Activated CD8-positive, alpha-beta T cell treated with anti-CD3 and anti-CD28 coated beads for 36 hours (primary cell): ENCODE results near the gene SLC38A2. TPM values are rescaled to one million over a fixed set of nuclear protein-coding genes. Genes with fewer than 3 reads are reported as not detected.

ENCODE experiments used
- ATAC-seq: fragments of 200-7000 bp; cut with Tn5 transposase; one replicate; pipeline ENCODE4 v1.10.0; 2021; ENCODE audit warnings: mild to moderate bottlenecking, moderate library complexity
- CTCF ChIA-PET: fragments of 350-600 bp; sonication (Branson Sonifier 250); formaldehyde crosslinking; loops from one replicate; lab custom pipeline; 2021; ENCODE audit warnings: antibody characterized with exemption; lab: Charles Lee
- POLR2A ChIA-PET: fragments of 350-600 bp; sonication (Branson Sonifier 250); formaldehyde crosslinking; loops from one replicate; lab custom pipeline; 2021; ENCODE audit warnings: antibody characterized with exemption; lab: Charles Lee
- DNase-seq: peaks from one replicate; pipeline ENCODE4 v3.0.0-alpha.2; 2020
- H3K27ac Mint-ChIP-seq: one replicate; pipeline ENCODE4 v1.8.0; 2021; ENCODE audit warnings: mild to moderate bottlenecking, mixed read lengths
- H3K27me3 Mint-ChIP-seq: one replicate; pipeline ENCODE4 v1.8.0; 2021; ENCODE audit warnings: mixed read lengths
- H3K36me3 Mint-ChIP-seq: one replicate; pipeline ENCODE4 v1.8.0; 2021; ENCODE audit warnings: low read depth, mixed read lengths
- H3K4me1 Mint-ChIP-seq: one replicate; pipeline ENCODE4 v1.8.0; 2021; ENCODE audit warnings: low read depth, mixed read lengths
- H3K4me3 Mint-ChIP-seq: one replicate; pipeline ENCODE4 v1.8.0; 2021; ENCODE audit warnings: mild to moderate bottlenecking, moderate library complexity, mixed read lengths
- H3K9me3 Mint-ChIP-seq: one replicate; pipeline ENCODE4 v1.8.0; 2021; ENCODE audit warnings: mixed read lengths
- CTCF ChIP-seq: fragments of 200-600 bp; IDR thresholded peaks from one replicate; pipeline ENCODE4 v1.8.0; 2022; ENCODE audit warnings: antibody characterized with exemption, mild to moderate bottlenecking
- intact Hi-C: fragments of 100-400 bp; cut with micrococcal nuclease; formaldehyde crosslinking; loops from one replicate; pipeline ENCODE4 v1.10.0; 2022
- total RNA-seq, 2 experiments: library from RNA; stranded (reverse); gene quantifications; one replicate each; pipeline ENCODE4 v1.2.3, GENCODE V29; 2021

The SLC38A2 gene
- total RNA-seq, 2 experiments from 2014 or later = 216 to 219 TPM

GRCh38 chr12:46374310-46374709 lies 1.7 kb upstream of the SLC38A2 start:
- intact Hi-C loops = loop anchor here (5.0 to 10.0 kb wide), 6 partner anchors 83 to 380 kb away; partner anchors contain the start of genes SCAF11 and SLC38A1
- POLR2A ChIA-PET = interaction anchor here (1.5 kb wide), 1 partner anchor 8 kb away, joined by 3 read pairs; no protein-coding TSS in a partner anchor
- DNase-seq (no peak), ATAC-seq (no peak)
- TF ChIP-seq CTCF = no peak
- CTCF ChIA-PET = no interaction called here
- H3K27ac Mint-ChIP-seq = peak overlapping the region; percentile 99
- H3K27me3 Mint-ChIP-seq = peaks cover 4% of the 10 kb centered on the region
- H3K9me3 Mint-ChIP-seq = no peaks in the 10 kb centered on the region
- peak overlapping the region; percentile 96 for H3K4me3 Mint-ChIP-seq
- peaks cover 29% of the 10 kb centered on the region for H3K36me3 Mint-ChIP-seq
- H3K4me1 Mint-ChIP-seq = peaks cover 45% of the 10 kb centered on the region

- Mint-ChIP-seq H3K36me3 (peaks cover 37% of the 10 kb centered on the region), H3K9me3 (no peaks in the 10 kb centered on the region), H3K4me1 (peaks cover 49% of the 10 kb centered on the region), H3K27ac (peak overlapping the region; percentile 99), H3K4me3 (peak overlapping the region; percentile 96), H3K27me3 (peaks cover 4% of the 10 kb centered on the region)
- CTCF ChIA-PET = no interaction called here
- intact Hi-C loops = loop anchor here (5.0 to 10.0 kb wide), 6 partner anchors 84 to 379 kb away; partner anchors contain the start of genes SCAF11 and SLC38A1
- ATAC-seq (no peak), DNase-seq (peak; percentile 69)
- POLR2A ChIA-PET = interaction anchor here (0.9 to 8.0 kb wide), 6 partner anchors 9 to 174 kb away, joined by 3 to 98 read pairs (median 5); partner anchors contain the start of gene SLC38A1
- no peak for TF ChIP-seq CTCF
Measured at GRCh38 chr12:46373301-46374296, 1.0 kb upstream of the SLC38A2 start.

- intact Hi-C loops = loop anchor here (5.0 to 10.0 kb wide), 6 partner anchors 85 to 377 kb away; partner anchors contain the start of genes SCAF11 and SLC38A1
- no peak for TF ChIP-seq CTCF
- Mint-ChIP-seq H3K9me3 (no peaks in the 10 kb centered on the region), H3K4me3 (peak overlapping the region; percentile 96), H3K27me3 (peaks cover 4% of the 10 kb centered on the region), H3K36me3 (peaks cover 53% of the 10 kb centered on the region), H3K27ac (peak overlapping the region; percentile 99), H3K4me1 (peaks cover 54% of the 10 kb centered on the region)
- DNase-seq (peak; percentile 72), ATAC-seq (peak; percentile 28)
- ChIA-PET CTCF (interaction anchor here (0.9 to 1.4 kb wide), 3 partner anchors 101 to 381 kb away, joined by 3 to 4 read pairs (median 3); no protein-coding TSS in a partner anchor), POLR2A (interaction anchor here (0.5 to 8.2 kb wide), 24 partner anchors 9 to 381 kb away, joined by 3 to 98 read pairs (median 5); partner anchors contain the start of gene SLC38A1)
Measured at GRCh38 chr12:46371718-46372543, 642 bp downstream of the SLC38A2 start.

- H3K36me3 Mint-ChIP-seq = peaks cover 61% of the 10 kb centered on the region
- peak overlapping the region; percentile 99 for H3K27ac Mint-ChIP-seq
- peak; percentile 38 for ATAC-seq
- DNase-seq = peak; percentile 93
- H3K27me3 Mint-ChIP-seq = peaks cover 4% of the 10 kb centered on the region
- no peaks in the 10 kb centered on the region for H3K9me3 Mint-ChIP-seq
- POLR2A ChIA-PET = interaction anchor here (0.8 to 8.2 kb wide), 18 partner anchors 9 to 380 kb away, joined by 3 to 98 read pairs (median 6); partner anchors contain the start of gene SLC38A1
- H3K4me1 Mint-ChIP-seq = peaks cover 59% of the 10 kb centered on the region
- intact Hi-C loops = loop anchor here (5.0 to 10.0 kb wide), 6 partner anchors 86 to 376 kb away; partner anchors contain the start of genes SCAF11 and SLC38A1
- H3K4me3 Mint-ChIP-seq = peak overlapping the region; percentile 96
- CTCF ChIA-PET = interaction anchor here (0.9 to 1.3 kb wide), 3 partner anchors 17 to 380 kb away, joined by 3 to 4 read pairs (median 3); no protein-coding TSS in a partner anchor
- TF ChIP-seq CTCF = no peak
Measured at GRCh38 chr12:46370792-46371717, 1.5 kb downstream of the SLC38A2 start.
